COLO668 (cell line): ENCODE results near the gene VRK3.
A peak's percentile ranks its signal among the peaks of the same experiment; 100 is the strongest.
"Not testable (repeated sequence)": the region's sequence is repeated elsewhere in the genome, so short reads cannot be mapped to it uniquely, and the experiment has no call there.

ENCODE experiments used
- DNase-seq: peaks from one replicate; lab custom pipeline; 2025; ENCODE audit not compliant: unreplicated experiment; lab: John Stamatoyannopoulos, UW

VRK3 gene

DNA sequence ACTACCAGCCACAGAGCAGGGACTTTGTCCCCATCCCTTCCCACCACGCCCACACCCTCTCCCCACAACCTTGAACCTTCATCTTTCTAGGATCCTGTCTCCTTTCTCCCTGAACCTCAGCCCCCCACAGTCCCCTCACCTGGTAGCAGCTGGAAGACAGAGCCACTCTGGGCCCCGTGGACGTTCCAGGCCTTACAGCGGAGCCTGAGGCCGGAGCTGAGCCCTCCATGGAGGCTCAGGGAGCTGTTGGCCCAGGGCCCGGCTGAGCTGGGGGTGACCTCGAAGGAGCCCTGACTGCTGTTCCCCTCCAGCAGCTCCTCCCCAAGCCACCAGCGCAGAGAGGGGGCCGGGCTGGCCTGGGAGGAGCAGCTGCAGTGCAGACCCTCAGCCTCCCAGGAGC, 67.0 kb downstream of the VRK3 start:
- not testable (repeated sequence) for DNase-seq

DNA sequence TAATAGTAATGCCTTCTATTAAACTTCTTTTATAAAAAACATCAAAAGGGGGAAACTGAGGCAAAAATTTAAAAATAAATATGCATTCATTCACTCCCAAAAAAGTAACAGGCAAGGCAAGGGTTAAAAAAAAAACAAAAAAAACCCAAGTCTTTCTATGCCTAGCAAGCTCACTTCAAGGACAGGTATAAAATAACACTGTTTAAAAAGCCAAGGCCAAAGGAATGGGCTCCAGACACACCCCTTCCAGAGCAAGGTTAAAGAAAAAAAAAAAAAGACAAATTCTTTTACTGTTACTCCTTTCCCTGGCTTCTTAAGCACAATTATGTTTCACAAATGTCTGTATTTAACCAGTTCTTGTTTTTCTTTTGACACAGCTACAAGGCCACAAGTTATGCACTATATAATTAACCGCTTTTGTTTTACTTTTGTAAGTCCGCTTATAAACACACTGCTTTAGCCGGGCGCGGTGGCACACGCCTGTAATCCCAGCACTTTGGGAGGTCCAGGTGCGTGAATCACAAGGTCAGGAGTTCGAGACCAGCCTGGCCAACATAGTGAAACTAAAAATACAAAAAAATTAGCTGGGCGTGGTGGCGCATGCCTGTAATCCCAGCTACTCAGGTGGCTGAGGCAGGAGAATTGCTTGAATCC, 67.8 kb downstream of the VRK3 start:
- no peak for DNase-seq

DNA sequence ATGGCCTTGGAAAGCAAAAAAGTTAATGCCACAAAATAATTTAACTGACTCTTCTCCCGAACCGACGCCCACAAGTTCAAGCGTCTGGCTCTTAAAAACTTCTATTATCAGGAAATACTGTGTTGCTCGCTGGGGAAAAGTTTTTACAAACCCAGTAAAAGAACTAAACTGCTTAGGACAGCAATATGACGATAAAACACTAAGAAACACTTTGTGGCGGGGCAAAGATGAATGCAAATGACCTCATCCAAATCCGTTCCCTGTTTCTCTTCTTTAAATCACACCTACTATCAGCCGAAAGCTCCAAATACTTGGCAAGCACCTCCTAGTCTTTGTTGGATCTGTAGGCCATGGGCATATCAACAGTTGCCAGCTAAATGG, 69.1 kb downstream of the VRK3 start:
- no peak for DNase-seq

DNA sequence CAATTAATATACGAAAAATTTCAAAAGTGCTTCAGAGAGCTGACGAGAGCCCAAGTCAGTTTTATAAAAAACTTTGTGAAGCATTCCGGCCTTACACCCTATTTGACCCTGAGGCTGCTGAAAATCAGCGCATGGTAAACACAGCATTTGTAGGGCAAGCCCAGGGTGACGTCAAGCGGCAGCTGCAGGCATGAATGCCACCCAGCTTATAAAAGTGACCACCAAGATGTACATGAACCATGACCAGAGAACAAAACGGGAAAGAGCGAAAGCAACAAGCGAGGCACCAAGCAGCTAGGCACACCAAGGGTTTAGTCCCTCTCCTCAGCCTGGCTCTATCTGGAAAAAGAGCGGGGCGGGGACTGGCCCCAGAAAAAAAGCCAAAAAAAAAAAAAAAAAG, 70.2 kb downstream of the VRK3 start:
- peak; percentile 62 for DNase-seq

DNA sequence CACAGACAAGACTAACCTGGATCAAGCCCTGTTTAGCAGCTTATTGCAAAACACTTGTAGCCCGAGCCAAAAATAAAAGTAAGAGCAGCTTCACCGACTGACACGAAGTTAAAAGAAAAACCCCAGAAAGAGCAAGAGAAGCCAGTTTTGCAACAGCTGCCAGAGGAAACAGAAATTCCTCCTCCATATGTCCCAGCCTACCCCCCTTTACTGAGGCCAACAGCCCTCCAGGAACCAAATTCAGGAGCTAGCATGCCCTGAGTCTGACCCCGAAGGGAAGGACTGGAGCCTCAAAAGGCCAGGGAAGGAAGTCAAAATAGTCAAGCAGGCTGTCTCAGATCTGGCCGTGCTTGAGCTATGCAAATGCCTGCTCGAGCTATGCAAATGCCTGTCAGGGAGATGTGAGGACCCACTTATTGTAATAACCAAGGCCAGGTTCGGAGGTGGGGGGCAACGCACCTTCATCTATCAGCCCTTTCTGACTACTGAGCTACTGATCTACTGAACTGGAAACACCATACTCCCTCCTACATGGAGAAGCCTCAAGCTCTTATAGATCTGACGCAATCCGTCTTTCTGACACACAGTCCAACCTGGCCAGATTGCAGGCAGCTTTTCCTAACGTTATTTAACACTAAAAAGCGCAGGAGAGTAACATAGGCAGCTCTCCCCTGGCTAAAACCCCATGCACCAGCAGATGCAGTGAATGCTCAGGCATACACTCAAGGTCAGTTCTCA, 70.9 kb downstream of the VRK3 start:
- DNase-seq = no peak

DNA sequence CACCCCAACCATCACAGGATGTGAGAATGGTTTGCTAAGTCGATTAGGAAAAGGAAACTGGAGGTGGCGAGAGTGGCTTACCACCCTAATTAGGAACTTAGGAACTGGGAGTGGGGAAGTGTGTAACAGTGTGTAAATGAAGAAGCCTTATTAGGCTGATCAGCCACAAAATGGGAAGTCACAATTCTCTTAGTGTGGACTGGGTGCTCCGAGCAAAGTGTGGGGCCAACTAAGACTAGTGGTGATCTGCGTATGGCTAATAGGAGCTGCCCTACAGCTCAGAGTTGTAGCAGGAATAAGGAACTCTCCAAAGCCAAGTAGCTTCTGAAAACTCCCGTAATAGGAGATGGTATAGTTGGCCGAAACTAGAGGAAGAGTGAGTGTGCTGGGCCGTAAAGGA, 71.8 kb downstream of the VRK3 start:
- DNase-seq = no peak

DNA sequence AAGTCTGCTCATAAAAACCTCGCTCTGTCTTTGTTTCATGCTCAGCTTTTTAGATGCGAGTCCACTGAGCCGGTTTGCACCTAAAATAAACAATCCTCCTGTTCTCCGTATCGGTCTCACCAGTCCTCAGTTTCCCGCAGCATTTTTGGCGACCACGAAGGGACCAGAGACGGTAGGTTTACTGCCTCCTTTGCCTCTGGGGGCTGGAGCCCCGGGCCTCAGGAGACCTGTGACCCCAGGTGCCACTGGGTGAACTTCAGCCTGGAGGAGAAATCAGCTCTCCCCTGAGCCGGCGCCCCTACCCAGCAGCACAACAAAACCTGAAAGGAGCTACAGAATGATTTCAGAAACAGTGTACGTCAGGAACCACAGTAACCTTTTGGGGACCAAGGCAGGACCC, 72.3 kb downstream of the VRK3 start:
- DNase-seq = no peak

DNA sequence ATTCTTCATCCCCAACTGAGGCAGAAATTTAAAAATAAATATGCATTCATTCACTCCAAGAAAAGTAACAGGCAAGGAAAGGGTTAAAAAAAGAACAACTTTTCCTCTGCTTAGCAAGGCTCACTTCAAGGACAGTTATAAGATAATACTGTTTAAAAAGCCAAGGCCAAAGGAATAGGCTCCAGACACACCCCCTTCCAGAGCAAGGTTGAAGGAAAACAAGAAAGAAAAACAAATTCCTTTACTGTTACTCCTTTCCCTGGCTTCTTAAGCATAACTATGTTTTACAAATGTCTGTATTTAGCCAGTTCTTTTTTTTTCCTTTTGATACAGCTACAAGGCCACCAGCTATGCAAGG, 72.7 kb downstream of the VRK3 start:
- DNase-seq = no peak

DNA sequence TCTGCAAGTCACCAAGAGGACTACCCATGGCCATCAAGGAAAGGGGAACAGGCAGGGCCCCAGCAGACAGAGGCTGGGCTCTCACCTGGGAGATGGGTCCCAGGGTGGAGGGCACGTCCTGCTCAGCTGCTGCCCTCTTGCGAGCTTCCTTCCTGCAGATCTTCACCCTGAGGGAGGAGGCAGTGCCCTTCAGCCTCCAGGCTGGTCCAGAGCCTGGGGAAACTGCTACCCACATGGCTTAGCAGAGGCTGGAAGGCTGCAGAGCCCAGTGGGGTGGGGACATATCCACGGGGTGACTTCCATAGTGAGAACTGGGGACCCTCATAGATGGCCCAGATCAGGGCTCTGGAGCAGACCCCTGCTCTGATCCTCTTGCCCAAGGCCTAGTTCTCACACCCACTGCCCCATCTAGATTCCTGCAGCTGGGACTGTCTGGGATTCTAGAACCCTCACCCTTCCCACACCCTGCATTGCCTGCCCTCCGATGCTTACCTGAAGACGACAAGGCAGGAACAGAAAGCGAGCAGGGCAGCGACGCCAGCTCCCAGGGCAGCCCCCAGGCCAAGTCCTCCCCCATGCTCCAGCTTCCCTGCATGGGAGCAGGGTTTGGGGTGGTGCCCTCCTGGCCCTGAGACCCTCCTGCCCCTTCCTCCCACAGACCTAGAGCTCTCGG, 73.2 kb downstream of the VRK3 start:
- DNase-seq = no peak

DNA sequence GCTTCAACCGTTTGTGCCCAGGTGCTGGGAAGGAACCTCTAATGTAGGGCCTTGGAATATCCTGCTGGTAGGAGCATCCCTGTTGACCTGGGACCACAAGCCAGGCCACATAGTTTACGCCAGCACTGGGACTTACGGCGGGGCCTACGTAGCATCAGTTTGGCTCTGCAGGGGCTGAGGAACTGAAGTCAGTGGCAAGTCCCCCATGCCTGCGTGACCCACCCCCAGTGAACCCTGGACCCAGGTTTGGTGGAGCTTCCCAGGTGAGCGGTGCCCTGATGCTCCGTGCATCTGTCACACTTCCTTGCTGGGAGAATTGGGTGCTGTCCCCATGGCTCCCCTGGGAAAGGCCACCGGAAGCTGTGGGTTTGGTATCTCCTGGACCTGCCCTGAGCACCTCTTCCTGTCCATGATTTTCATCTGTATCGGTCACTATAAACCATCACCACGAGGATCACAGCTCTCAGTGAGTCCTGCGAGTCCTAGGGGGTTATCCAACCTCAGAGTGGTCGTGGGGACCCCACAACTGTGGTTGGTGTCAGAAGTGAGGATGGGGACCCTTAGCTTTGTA, 74.1 kb downstream of the VRK3 start:
- no peak for DNase-seq

DNA sequence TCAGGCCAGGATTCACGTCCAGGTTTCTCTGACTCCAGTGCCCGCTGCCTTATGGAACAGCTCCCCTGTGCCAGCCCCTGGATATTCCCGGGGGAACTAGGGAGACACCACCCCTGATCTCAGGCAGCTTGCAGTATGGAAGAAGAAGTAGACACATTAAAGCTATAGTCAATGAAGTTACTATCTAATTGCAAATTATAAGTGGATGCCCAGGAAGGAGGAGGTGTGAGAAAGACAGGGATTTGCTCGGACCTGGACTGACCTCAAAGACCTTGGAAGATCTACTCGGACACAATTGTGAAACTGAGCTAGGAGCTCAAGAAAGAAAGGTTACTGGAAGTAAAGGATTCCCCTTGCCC, 74.6 kb downstream of the VRK3 start:
- DNase-seq = no peak

DNA sequence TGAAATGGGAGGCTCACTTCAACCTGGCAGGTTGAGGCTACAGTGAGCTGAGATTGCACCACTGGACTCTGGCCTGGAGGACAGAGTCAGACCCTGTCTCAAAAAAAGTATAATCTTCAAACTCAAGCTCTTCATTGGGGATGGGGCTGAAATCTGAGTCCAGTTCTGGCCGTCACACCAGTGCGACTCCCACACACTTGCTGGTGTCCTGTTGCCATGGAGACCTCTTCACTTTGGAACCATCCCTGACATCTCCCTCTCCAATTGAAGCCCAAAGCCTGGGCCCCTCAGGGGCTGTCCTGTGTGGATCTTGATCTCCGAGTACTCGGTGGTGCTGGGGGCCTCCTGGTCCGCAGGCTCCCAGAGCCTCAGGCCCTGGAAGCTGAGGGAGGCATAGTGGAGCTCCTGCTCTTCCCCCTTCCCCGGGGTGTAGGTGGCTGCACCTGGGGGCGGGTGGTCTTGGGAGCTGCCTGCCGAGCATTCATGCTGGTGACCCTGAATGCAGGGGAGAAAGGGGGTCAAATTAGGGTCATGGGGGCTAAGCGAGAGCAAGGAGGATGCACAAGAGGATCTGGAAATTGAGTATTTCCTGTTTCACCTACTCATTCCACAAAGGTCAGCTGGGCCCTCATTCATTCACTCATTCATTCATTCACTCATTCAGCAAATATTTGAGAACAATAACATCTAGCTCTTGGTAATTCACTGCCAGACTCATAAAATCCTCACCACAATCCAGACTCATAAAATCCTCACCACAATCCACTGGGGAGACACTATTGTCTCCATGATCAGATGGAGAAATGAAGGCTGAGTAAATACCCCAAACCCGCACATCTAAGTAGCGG, 75.2 kb downstream of the VRK3 start:
- DNase-seq = no peak

DNA sequence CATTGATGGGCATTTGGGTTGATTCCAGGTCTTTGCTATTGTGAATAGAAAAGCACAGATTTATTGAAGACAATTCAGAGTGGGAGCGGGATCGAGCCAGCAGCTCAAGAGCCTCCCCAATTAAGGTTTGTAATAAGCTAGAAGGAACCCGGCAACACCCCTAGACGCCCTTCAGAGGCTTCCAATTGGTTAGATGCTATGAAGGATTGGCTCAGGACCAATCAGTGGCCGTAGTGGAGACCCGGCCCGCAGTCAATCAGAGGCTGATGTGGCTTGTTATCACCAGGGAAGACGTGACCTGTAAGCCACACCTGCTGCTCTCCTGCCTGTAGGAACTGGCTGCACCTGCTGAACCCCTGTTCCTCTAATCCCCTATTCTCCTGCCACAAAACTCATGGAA, 78.8 kb downstream of the VRK3 start:
- no peak for DNase-seq

DNA sequence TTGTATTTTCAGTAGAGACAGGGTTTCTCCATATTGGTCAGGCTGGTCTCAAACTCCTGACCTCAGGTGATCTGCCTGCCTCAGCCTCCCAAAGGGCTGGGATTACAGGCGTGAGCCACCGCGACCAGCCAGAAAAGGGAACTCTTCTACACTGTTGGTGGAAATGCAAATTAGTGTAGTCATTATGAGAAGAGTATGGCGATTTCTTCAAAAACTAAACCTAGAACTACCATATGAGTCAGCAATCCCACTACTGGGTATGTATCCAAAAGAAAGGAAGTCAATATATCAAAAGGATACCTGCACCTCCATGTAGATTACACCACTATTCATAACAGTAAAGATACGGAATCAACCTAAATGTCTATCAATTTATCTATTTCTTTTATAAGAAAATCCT, 80.6 kb downstream of the VRK3 start:
- not testable (repeated sequence) for DNase-seq

DNA sequence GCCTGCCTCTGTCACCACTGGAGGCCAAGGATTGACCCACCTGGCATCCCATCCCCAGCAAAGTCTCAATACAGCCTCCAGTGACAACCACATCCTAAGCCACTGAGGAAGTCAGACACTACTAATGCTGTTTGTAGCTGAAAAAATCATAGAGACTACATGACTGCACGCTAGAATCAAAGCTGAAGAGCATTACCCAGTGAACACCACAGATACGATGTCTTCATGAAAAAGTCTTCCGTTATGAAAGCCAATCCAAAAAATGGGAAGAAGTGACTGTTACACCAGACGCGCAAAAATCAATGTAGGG, 84.7 kb downstream of the VRK3 start:
- DNase-seq = no peak

DNA sequence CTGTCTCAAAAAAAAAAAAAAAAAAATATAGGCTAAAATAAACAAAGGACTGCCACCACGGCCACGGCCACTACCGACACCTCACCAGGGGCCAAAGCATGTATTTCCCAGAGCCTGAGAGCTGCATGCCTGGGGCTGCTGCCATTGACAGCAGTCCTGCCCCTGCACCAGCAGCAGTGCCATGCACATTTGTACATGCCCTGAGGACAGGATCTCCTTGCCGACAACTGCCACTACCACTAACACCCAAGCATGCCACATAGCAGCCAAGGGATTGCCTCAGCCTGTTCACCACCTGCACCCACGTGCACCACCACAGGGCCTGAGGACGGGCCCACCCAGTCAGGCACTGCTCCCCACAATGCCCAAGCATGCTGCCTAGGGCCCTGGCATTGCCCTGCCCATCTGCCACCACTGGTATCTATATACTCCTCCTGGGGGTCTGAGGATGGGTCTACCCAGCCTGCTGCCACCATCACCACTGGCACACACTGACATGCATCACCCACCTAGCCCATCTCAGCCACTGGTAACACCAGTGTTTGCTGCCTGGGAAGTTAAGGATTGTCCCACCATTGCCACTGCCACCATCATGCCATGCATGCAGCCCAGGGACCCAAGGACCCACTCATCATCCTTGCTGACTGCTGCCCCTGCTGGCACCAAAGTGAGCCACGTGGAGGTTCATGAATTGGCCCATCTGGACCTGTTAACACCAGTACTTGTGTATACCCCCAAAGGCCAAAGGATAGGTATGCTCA, 85.3 kb downstream of the VRK3 start:
- DNase-seq = no peak

DNA sequence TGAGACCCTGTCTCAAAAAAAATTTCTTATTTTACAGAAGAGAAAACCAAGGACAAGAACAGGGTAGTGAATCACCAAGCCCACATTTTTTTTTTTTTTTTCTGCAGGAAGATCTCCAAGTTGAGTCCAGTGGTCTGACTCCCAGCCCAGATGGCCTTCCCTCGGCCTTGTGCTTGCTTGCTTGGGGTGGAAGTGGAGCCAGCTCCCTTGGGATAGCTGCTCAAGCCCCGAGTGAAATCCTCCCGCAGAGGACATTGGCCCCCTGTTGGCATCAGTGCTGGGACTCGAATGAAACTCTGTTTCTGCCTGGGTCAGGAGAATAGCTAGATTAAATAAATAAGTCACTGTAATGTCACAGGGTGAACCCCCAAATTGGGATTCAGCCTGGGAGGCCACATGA, 86.5 kb downstream of the VRK3 start:
- DNase-seq = no peak

DNA sequence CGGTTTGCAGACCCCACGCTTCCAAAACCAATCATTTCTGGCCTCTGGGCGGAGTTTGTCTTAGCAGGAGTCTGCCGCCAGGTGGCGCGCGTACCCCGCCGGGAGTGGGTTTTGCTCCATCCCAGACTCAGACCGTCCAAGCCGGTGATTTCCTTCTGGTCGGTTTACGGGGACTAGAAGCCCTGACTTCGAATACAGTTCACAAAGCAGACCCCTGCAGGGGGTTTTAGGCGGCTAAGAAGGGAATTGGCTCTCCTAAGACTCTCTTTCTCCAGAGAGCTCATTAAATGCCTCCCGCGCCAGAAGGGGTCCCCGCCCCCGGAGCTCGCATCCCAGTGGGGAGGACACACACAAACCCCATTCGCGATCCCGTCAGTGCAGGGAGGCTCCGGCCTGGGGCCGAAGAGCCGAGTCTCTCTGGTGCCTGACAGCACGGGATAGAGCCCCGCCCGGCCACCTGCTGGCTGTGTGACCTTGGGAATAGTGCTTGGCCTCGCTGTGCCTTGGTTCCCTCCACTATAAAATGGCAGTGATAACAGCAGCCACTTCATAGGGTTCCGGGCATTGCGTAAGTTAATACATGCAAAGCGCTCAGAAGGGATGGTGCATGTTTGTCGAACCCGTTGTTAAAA, 87.3 kb downstream of the VRK3 start:
- peak; percentile 73 for DNase-seq

DNA sequence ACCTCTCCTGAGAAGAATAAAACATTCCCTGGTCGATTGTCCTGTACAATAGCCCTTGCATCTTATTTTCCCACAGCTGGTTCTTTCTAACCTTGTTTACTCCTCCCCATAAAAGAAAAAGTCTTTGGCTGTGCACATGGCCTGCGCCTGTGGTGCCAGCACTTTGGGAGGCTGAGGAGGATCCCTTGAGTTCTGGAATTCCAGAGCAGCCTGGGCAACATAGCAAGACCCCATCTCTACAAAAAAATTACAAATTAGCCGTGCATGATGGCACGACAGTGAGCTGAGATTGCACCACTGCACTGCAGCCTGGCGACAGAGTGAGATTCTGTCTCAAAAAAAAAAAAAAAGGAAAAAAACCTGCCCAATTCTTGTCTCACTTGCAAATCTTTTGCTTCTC, 88.6 kb downstream of the VRK3 start:
- no peak for DNase-seq

DNA sequence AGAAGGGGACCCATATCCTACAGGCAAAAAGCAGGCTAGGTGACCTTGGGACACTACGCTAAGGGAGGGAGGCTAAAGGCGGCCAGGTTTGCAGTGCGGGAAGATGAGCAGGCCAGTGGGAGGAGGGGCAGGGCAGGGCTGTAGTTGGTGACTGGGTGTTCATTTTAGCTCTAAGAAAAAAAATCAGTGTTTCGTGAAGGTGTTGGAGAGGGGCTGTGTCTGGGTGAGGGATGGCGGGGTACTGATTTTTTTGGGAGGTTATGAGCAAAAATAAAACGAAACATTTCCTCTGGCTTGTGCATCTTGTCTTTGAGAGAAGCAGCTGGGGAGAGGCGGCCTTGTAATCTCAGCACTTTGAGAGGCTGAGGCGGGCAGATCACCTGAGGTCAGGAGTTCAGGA, 91.5 kb downstream of the VRK3 start:
- no peak for DNase-seq
